GM12865 (cell line): Measurements from ENCODE around the gene GPR171.
"Not testable (repeated sequence)": the region's sequence is repeated elsewhere in the genome, so short reads cannot be mapped to it uniquely, and the experiment has no call there.

Experiments used
- DNase-seq: peaks from one replicate; pipeline ENCODE4 v3.0.0; 2010; ENCODE audit warnings: low read depth
- H3K4me3 ChIP-seq: 2 replicates; pipeline ENCODE4 v1.5.1; 2011; ENCODE audit warnings: mild to moderate bottlenecking, low read depth, low read length, control low read depth
- CTCF ChIP-seq: IDR thresholded peaks from 2 replicates; pipeline ENCODE4 v1.5.1; 2011; ENCODE audit warnings: low read length, control low read depth, low read depth, inconsistent platforms; ENCODE audit not compliant: insufficient read depth; ENCODE audit errors: missing control alignments

The GPR171 gene, protein sequence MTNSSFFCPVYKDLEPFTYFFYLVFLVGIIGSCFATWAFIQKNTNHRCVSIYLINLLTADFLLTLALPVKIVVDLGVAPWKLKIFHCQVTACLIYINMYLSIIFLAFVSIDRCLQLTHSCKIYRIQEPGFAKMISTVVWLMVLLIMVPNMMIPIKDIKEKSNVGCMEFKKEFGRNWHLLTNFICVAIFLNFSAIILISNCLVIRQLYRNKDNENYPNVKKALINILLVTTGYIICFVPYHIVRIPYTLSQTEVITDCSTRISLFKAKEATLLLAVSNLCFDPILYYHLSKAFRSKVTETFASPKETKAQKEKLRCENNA

GRCh38 chr3:151203051-151203420 lies at the start of gene GPR171:
GPR171 (minus strand) TSS chr3:151203216; CDS start chr3:151199386, 3,830 bp downstream.
- no peak for TF ChIP-seq CTCF
- no peak within 1 kb of the TSS for H3K4me3 ChIP-seq
- peak; percentile 73 for DNase-seq

DNA sequence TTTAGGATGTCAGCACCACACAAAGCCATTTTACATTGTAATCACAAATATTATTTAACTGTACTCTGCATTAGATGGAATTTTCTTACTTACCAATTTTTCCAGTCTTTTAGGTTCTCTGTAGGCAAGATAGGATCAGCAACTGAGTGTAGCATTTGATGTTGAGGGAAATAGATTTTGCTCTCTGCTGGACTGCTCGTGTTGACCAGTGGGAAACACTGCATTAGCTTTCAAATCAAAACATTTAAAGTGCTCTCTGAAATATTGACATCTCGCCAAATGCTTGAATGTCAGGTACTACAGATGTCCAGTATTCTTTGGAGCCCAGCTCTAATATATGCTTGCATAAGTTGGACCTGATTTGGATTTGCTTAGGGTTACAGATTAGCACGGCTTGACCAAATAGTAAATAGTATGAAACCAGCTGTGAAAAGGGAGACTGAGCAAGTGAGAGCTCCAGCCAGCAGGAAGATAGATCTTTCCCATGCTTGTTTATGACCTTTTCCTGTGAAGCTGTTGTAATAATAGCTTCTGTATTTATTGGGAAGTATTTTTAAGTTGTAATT lies 45.8 kb upstream of the GPR171 start:
- no peak for DNase-seq
- TF ChIP-seq CTCF, result no peak
- H3K4me3 ChIP-seq, result no peak overlapping the region

DNA sequence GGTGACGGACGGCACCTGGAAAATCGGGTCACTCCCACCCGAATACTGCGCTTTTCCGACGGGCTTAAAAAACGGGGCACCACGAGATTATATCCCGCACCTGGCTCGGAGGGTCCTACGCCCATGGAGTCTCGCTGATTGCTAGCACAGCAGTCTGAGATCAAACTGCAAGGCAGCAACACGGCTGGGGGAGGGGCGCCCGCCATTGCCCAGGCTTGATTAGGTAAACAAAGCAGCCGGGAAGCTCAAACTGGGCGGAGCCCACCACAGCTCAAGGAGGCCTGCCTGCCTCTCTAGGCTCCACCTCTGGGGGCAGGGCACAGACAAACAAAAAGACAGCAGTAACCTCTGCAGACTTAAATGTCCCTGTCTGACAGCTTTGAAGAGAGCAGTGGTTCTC lies 39.0 kb upstream of the GPR171 start:
- H3K4me3 ChIP-seq, DNase-seq: not testable (repeated sequence)

GRCh38 chr3:151236736-151237135 lies 33.7 kb upstream of the GPR171 start:
- no peak overlapping the region for H3K4me3 ChIP-seq
- no peak for DNase-seq

DNA sequence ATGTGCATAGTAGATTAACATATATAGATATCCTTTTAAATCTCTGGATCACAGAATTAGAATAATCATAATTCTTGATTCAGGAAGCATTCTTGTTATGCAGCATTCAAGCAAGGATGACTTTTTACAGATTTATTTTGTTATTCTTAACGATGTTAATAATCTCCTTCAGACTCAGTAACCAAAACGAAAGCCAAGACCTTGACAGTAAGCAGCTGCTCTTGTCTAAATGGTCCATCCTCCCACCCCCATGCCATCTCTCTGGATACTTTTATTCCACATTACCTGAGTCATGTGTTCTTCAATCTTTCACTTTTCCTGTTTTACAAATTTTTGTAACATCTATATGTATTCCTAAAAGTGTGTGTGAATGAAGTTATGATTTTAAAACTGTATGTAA lies 33.3 kb upstream of the GPR171 start:
- TF ChIP-seq CTCF, result no peak
- DNase-seq, result no peak
- no peak overlapping the region for H3K4me3 ChIP-seq

More at GRCh38 chr3:151236736-151237135, 33.7 kb upstream of the GPR171 start:
- no peak for TF ChIP-seq CTCF

- DNase-seq, result no peak
- TF ChIP-seq CTCF, result no peak
- H3K4me3 ChIP-seq, result no peak overlapping the region
Measured at GRCh38 chr3:151234825-151235224, 31.8 kb upstream of the GPR171 start.

- no peak overlapping the region for H3K4me3 ChIP-seq
- no peak for TF ChIP-seq CTCF
- no peak for DNase-seq
Measured at GRCh38 chr3:151232991-151233390, 30.0 kb upstream of the GPR171 start.

DNA sequence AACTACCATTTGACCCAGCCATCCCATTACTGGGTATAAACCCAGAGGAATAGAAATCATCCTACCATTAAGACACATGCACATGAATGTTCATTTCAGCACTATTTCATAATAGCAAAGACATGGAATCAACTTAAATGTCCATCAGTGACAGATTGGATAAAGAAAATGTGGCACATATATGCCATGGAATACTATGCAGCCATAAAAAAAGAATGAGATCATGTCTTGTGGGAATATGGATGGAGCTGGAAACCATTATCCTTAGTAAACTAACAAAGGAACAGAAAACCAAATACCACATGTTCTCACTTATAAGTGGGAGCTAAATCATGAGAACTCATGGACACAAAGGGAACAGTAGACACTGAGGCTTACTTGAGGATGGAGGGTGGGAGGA lies 29.4 kb upstream of the GPR171 start:
- H3K4me3 ChIP-seq, DNase-seq: not testable (repeated sequence)
